Measurements from ENCODE around the gene INPP4A.

INPP4A gene

DNA sequence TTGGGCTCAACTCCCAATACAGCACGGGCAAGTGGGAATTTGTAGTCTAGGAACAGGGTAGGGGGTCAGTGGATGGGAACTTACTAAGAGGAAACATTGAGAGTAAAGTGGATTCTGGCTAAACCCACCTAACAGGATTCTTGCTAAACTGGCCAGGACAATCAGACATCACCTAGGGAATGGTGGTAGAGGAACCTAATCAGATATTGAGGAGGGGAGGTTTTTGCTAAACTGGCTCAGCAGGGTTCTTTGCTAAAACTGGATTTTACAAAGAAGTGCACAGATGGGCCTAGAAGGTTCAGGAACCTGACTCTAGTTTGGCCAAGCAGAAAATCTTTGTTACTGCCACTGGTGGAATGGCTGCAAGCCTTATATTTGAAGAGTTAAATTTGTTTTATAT, 55.9 kb downstream of the INPP4A start:
- no peak for DNase-seq

DNA sequence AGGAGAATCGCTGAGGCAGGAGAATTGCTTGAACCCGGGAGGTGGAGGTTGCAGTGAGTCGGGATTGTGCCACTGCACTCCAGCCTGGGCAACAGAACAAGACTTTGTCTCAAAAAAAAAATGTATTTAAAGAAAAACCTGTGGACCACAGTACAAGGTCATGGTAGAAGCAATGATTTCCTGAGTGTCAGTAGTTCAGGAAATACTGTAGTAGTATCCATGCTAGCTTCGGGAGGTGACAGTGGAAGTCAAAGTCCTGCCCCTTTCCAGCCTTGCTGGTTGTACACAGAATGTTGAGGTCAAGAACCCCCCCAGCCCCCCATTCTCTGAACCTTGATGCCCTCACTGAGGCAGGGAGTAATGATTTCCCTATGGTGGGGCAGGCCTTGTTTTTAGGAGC, 56.6 kb downstream of the INPP4A start:
- no peak for DNase-seq

DNA sequence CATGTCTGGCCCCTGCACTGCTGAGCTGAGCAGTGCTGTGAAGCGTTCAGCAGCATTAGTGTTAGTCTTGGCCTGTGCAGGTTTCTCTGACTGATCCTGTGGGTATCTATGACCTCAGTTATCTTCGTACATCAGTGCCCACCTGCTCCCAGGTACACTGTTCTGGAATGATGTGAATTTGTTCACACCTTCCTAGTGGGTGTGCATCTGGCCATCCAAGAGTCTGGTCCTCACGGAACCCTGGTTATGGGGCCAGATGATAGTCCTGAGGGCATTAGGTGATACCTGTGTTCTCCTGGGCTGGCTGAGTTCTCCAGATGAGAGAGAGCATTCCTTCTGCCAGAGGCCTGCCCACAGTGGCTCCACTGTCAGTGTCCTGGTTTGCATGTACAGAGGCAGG, 57.2 kb downstream of the INPP4A start:
- no peak for DNase-seq

DNA sequence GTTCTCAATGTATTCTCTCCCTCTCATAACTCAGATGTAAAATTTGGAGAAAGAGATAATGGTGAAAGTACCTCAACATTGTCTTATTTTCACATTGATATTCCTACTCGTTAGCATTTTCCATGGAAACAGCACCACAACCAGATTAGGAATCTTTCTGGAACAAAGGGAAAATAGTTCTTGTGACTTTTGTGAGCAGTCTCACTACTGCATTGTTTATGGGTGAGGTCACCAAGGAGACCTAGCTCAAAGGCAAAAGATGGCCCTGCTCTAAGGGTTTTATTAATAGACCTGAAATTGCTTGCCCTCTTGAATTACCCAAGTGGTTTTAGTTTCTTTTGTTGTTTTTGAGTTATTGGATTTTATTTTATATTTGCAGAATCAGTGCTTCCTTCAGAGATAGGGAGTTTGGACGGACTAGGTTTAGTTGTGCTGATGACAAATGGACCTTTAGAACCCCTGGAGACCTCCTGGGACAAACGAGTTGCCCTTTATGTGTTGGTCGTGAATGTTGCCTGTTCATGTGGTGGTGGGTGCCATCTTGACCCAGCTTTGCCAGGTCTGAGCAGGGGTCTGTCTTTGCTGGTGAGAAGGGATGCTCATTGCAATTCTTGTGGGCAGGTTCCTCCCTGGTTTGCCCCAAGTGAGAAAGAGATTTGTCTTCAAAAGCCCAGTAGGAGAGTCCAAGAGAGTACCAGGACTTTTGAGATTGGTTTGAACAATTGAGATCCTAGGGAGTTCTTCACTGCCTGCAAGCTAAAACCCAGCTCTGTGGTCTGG, 58.1 kb downstream of the INPP4A start:
- DNase-seq: no peak

DNA sequence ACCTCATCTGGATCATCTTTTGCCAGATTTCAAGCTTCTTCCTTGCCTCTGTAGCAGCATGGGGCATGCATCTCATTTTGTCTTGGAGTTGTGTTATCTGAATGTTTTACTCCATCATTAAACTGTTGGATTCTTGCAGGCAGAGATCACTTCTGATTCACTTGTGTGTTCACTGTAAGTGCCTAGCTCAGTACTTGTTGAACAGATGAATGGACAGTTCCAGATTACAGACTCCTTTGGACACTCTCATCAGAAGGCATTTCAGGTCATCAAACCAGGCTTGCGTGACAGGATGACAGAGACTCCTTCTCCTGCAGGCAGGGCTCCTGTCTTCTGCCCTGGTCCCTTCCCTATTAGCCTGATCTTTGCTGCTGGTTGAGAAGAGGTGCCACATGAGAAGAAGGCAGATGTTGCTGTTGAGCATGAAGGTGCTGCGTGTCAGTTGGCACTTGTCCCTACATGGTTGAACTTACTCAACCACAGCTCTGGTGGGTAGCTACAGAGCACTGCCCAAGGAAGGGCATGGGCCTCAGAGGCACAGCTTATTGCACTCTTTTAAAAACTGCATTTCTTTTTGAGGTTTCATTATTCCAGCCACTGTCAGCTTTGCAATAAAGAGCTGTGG, 58.9 kb downstream of the INPP4A start:
- no peak for DNase-seq

DNA sequence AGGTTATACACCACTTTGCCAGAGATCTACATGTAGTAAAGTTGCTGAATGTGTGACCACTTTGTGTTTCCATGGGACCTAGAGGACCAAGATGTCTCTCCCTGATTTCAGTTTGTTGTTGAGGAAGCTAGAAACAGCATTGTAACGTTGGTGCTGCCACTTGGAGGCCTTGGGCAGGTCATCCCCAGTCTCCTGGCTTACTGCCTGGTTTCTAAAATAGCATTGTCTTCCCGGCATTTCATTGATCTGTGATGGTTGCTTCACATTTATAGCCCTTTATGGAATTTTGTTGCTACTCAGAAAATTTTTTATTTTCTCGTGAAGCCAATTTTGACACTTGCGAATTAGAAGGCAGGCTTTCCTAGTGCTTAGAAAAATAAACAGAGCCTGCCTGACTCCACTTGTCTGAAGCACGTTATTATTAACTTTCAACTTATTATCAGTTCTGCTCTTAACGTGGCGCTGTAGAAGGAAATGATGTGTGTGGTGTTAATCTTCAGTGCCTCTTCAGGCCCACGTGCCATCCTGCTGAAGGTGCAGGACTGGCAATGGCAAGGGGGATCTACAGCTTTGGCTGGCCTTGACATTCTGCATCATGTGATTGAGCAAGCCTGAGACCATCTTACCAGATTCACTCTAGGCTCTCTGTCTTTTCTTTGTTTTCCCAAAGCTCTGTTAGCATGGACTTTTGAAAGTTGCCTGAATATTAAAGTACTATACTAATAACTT, 59.9 kb downstream of the INPP4A start:
- no peak for DNase-seq

DNA sequence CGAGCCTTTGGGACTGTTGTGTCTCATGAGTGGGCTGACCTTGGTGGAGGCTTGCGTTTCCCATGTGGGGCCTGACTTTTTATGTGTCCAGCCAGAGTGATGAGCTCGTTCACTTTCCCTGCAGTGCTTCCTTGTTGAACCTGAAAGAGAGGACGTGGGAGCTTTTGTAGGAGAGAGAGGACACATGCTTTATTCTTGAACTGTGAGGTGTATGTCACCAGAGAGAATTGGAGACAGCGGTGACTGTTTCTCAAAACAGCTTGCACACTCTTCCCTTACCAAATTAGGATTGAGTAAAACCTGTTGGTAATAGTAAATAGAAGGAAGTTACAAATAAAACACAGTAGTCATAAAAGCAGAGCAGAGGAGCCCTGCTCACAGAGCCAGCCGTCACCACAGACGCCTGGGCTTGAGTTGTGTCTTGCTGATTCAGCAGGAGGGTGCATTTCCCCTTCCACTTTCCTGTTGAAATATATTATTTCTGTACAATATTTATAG, 60.7 kb downstream of the INPP4A start:
- DNase-seq: no peak

DNA sequence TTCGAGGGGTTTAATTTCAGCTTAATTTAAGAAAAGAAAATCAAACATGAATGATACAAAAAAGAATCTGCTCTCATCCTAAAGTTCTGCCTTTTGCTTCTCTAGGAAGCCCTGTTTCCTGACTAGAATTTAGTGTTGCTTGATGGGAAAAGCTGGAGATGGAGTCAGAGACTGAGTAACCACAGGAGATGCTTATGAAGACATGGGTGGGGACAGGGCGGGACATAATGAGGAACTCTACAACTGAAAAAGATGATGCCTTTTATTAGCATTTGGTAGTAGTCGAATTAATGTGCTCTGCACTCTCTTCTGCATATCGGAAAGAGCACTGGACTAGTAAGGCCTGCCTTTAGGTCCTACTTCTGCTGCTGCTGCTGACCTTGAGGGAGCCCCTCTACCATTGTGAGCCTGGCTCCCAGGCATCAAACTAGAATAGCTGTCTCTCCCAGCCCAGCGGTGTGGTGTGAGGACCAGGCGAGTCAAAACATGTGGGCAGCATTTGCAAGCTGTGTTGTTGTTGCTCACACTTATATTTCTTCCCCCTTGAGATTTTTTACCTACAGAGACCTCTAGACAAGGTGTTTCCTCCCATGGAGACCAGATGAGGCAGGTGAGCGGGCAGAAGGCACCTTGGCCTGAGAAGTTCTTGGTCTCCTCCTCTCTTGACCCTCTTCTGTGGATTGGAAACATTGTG, 61.5 kb downstream of the INPP4A start:
- no peak for DNase-seq

DNA sequence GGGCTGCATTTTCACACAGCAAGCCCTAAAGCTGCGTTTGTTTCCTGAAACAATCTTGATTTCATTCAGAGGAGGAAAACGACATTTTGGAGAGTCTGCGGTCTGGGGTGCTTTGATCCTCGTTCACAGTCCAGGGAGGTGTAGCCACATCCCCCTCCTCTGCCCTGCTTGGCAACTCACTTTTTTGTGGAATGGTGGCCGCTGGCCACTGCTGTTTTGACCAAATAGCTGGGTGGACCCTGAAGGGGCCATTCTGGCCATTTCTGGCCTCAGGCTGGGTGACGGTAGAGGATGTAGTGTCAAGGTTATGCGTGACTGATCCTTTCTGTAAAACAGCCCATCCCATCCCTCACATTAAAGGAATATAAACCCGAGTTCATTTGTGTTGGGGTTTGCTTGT, 62.2 kb downstream of the INPP4A start:
- no peak for DNase-seq

DNA sequence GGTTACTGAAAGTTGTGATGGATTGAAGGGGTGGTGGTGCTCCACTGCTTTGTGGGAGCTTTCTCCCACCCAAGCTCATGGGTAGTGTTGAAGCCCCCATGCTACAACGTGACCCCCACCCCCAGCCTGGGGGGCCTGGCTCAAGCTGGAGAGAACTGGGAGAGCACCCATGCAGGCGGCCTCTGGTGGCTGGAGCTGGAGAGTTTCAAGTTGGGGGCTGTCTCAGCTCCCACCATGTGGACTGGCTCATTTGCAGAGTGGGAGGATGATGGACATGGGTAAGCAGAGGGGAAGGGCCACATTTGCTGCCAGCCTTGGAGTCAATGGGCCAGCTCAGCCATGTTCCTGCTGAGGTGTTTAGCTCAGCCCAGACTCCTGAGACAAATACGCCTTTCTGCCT, 62.8 kb downstream of the INPP4A start:
- DNase-seq: no peak

DNA sequence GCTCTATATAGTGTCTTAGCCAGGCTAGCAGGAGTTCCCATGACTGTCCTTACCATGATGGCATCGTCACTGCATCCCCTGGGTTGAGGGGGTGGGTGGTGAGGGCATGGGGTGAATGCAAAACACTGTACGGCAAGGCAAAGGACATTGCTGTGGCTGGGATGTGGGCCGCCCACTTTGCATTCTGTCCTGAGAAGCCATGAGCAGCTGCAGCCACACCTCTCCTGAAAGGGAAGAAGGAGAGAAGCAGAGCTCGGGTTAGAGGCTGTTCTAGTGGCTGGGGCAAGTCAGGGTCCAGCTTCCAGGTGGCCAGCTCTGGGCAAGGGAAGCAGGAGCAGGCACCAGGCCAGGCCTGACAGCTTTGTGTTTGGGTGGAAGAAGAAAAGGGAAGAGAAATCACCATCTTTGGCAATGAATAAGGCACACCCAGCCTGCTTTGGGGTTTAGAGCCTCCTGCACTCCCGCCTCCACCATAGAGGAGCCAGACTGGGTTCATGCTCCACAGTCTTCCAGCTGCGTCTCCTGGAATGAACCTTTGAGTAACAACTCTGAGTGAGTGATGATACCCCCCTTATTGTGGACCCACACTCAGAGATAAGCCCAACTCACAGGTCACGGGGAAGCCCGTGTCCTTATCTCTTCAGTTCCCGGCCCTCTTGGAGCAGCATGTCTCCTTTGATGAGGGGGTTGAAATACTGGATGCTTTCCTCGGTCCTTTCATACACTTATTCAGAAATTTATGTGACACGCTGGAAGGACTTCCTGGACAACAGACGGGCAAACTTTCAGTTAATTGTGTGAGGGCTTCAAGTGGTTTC, 63.4 kb downstream of the INPP4A start:
- peak in 1 of 2 donors; percentile 23 for DNase-seq

DNA sequence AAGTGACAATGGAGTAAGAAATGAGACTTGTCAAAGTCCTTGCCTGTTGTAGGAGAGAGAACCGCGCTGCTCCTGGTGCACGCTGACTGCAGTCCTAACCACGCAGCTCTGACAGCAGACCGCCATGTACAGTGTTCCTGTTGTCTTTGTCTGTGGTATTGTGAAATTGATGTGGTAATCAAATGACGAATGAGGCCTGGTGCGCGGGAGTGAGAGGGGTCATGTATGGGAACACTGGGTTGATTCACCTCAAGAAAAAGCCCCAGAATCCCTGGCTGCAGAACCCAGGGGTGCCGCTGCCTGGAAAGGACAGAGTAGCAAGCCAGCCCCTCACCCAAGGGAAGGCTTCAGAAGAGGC, 64.0 kb downstream of the INPP4A start:
- DNase-seq: no peak

DNA sequence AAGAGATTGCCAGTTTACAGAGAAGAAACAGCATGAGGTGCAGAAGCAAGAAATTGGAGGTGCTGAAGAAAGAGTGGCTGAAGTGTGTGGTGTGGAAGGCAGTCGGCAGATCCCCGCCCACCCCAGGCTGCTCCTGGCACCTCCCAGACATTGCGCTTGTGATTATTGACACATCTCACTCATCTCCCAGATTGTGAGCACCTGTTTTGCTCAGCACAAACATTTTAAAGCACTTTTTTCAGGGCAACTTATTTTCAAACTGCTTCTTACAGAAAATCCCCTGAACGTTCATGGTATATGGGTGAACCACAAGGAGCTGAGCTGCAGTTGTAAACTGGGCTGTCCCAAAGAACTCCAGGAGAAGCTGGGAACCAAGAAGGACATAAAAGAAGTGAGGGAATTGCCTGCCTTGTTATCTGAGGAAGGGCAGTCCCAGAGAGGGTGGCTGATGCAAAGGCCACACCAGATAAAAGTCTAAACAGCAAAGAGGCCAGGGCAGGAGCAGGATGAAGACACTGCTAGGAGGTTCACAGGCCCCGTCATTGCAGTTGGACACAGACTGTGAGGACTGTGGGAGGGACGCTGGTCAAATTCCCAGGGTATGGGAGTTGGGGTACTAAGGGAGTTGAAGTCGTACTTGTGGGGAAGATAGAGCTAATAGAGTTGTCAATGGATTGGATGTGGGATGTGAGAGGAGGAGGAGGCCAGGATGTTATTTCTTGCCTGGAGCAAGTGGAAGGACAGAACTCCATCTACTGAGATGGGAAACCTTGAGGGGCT, 65.1 kb downstream of the INPP4A start:
- DNase-seq: no peak

DNA sequence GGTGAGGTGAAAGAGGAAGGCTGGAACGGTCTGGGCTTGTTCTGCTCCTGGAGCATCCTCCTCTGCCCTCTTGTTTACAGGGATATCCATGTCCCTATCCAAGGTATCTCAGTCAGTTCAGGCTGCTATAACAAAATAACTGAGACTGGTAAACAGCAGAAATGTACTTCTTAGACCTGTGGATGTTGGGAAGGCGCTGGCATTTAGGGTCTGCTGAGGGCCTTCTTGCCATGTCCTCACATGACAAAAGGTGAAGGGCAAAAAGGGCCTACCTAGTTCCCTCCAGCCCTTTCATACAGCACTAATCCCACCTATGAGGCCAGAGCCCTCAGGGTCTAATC, 65.6 kb downstream of the INPP4A start:
- DNase-seq: no peak

DNA sequence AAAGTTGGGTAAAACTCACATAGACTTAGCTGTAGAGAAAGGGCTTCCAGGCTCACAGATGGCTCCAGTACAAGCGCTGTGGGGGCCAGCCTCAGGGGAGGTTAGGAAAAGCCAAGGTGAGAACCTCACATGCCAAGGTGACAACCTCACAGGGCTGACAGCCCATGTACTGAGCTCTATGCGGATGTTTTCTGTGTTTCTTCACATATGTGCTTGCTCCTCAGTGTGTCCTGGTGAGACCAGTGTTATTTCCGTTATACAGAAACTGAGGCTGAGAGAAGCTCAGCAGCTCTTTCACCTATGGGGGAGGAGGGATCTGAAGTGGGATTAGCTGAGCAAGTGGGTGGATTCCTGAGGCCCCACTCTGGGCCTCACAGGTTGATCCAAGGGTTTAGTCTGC, 67.3 kb downstream of the INPP4A start:
- no peak for DNase-seq

DNA sequence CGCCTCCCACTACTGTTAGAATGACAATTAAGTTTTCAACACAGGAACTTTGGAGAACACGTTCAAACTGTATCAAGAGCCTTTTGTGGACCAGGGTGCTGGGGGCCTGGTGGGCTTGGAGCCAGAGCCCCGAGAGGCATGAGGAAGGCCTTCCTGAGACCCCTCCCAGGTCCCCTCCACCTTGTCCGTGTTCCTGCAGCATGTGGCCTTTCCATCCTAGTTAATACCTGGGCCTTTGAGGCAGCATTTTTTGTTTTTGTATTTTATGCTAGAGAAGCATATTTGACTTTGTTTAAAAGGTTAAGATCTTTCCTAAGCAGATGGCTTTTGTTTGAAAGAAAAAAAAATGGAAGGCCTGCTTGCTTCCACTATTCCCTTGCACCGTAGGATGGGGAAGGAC, 68.0 kb downstream of the INPP4A start:
- DNase-seq: no peak

DNA sequence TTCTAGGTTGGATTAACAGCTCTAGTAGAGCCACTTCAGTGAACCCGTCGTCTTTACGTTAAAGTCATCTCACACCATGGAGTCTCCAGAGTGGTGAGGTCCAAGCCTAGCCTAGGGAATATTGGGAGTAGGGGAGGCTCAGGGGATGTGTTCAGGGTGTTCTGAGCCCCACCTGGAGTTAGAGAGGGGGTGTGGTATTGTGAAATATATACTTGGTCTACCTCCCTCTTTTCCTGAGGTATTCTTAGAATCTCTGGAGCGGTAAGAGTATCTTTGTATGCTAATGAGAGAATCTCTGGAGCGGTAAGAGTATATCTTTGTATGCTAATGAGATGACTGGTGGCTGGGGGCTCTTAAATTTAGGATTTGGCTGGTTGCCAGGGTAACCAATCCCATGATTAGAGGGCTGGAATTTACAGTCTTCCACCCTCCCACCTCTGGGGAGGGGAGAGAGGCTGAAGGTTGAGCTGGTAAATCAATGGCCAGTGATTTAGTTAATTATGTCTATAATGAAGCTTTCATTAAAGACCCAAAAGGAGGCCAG, 69.5 kb downstream of the INPP4A start:
- DNase-seq: no peak

DNA sequence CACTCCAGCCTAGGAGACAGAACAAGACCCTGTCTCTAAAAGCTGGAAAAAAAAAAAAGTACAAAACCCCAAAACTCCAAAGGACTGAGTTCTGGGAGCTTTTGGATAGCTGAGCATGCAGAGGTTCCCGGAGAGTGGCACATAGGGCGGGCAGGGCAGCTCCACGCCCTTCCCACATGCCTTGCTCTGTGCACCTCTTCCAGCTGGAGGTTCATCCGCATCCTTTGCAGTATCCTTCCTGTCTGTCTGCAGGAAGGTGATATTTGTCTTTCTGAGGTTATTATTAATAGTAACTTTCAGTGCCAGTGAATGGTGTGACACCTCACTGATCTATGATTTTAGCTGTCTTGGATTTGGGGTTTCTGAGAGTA, 70.2 kb downstream of the INPP4A start:
- DNase-seq: no peak

DNA sequence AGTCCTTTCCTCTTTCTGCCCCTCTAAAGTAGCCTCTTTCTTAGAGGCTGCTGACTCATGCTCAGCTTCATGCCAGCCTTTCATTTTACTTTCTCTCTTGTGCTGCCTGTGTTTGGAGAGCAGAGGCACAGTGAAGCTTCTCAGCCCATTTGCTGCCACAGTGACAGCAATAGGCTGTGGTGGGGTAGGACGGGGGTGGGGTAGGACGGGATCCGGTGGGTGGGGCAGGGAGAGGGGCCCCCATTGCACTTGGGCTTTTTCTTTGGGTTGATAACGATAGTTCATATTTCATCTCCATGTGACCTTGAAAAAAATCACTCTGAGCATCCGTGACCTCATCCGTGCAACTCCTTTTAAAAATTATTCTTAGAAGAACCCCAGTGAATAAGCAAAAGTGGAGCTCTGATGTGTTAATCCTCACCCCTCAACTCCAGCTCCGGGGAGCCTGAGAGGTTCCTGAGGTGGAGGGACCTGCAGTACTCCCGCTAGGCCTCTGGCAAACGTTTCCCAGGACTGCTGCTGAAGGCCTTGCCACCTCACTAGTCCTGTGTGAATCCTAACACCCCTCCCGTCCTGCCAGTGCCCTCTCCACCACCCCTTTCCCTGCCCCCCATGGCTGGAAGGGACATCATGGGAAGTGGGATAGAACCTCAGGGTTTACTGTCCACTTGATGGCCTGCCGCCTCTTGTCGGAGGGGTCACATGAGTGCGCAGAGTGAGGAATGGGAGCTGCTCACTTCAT, 70.8 kb downstream of the INPP4A start:
- peak in 1 of 2 donors; percentile 22 for DNase-seq

DNA sequence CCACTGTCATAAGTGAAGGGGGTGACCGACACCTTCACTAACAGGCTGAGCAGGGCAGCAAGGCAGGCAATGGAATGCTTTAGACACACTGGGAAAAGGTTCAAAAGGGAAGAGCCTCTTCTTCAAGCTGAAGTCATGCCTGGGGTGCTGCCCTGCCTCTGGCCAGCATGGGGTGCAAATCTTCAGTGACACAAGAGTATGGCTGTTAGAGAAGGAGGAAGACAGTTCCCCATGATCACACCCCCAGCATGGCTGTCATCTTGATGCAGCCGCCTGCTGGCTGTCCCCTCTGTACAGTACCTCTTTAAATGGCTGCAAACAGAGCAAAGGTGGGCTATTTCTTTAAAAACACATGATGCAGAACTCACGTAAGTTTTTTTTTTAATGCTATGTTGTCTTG, 71.9 kb downstream of the INPP4A start:
- no peak for DNase-seq

DNA sequence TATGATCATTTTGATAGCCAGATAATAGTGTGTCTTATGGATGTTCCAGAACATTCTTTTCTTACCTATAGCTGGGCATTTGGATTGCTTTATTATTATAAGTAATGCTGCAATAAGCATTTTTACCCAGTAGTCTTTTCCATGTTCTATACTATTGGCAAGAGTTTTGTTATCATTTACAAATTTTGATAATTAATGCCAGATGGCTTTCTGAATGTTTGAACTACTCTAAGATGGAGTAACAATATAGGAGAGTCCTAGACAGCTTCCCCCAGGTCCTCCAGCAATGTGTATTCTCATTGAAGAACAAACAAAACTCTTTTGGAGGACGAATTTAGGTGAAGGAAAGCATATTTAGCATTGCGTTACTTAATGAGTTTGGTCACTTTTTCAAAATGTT, 73.0 kb downstream of the INPP4A start:
- DNase-seq: no peak
